ENCODE data around the gene TRIM23.

- no peak for TF ChIP-seq CTCF (IDR thresholded peaks at IDR 0.05)
- no peak for TF ChIP-seq POLR2A (IDR thresholded peaks at IDR 0.05)
Observed at GRCh38 chr5:65539827-65540226, 84.3 kb downstream of the TRIM23 start.
